ENCODE measurements around the gene TNFRSF1A. TPM values are rescaled to one million over a fixed set of nuclear protein-coding genes. Genes with fewer than 3 reads are reported as not detected.

TNFRSF1A gene
- polyA plus RNA-seq, 1 donor (not counting 4 experiments of a cell fraction or from before 2014, with no cell fraction given): 101 TPM

DNA sequence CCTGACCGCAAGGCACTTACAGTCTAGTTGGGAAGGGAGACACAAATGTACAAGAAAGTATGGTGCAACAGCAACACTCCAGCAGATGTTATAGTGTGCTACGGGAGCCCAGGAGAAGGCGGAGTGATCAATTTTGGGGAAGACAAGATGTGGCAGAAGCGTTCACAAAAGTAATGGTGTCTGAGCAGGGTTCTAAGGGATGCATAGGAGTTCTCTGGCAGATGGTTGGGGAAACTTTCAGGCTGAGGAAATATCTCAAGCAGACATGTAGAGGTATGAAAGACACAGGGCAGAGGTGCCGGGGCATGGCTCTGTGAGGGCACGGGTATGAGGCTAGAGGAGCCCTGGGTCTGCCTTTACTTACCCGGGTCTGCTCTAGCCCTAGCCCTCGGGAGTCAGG lies 5.1 kb upstream of the TNFRSF1A start:
- no peaks in the 10 kb centered on the region for H3K9me3 ChIP-seq (ENCODE audit: control insufficient read depth, low read depth, low read length)
- no peak for TF ChIP-seq EZH2 (IDR thresholded peaks at IDR 0.05; ENCODE audit: low read length)
- TF ChIP-seq, protein P1, sequence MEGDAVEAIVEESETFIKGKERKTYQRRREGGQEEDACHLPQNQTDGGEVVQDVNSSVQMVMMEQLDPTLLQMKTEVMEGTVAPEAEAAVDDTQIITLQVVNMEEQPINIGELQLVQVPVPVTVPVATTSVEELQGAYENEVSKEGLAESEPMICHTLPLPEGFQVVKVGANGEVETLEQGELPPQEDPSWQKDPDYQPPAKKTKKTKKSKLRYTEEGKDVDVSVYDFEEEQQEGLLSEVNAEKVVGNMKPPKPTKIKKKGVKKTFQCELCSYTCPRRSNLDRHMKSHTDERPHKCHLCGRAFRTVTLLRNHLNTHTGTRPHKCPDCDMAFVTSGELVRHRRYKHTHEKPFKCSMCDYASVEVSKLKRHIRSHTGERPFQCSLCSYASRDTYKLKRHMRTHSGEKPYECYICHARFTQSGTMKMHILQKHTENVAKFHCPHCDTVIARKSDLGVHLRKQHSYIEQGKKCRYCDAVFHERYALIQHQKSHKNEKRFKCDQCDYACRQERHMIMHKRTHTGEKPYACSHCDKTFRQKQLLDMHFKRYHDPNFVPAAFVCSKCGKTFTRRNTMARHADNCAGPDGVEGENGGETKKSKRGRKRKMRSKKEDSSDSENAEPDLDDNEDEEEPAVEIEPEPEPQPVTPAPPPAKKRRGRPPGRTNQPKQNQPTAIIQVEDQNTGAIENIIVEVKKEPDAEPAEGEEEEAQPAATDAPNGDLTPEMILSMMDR (optimal IDR thresholded peaks at IDR 0.05 in 1 of 3, IDR thresholded peaks at IDR 0.05 in 1 of 3, conservative IDR thresholded peaks at IDR 0.05 in 1 of 3; ENCODE audit: extremely low read depth in 1 of 3, insufficient read depth in 2 of 3, low read length in 3 of 3): no peak
- no peak overlapping the region for H3K27ac ChIP-seq (ENCODE audit: control insufficient read depth, insufficient read depth, low read length)
- H4K20me1 ChIP-seq (ENCODE audit: control insufficient read depth, extremely low read depth, insufficient read depth, low read length): no peaks in the 10 kb centered on the region
- no peaks in the 10 kb centered on the region for H3K79me2 ChIP-seq (ENCODE audit: control insufficient read depth, insufficient read depth, low read length)
- H3K9me1 ChIP-seq (ENCODE audit: control insufficient read depth, extremely low read depth, insufficient read depth, low read length): no peaks in the 10 kb centered on the region
- dilution Hi-C loops (cut with MboI; ENCODE audit: extremely low pct_ligation_motif_present, low sequenced_read_pairs): no loop called here
- no peak for DNase-seq (ENCODE audit: low read depth, low spot score)
- H3K9ac ChIP-seq (ENCODE audit: control insufficient read depth, extremely low read depth, insufficient read depth, low read length): no peak overlapping the region
- FAIRE-seq: no peak
- H3K4me1 ChIP-seq (ENCODE audit: control insufficient read depth, extremely low read depth, insufficient read depth, low read length): peaks cover 23% of the 10 kb centered on the region
- H3K4me3 ChIP-seq (ENCODE audit: control insufficient read depth in 2 of 3, extremely low read depth in 1 of 3, insufficient read depth in 2 of 3, low read depth in 1 of 3, low read length in 3 of 3): no peak overlapping the region
- H3K27me3 ChIP-seq (ENCODE audit: control insufficient read depth, extremely low read depth, insufficient read depth, low read length): no peaks in the 10 kb centered on the region
- H2AFZ ChIP-seq (ENCODE audit: control insufficient read depth, low read length): no peak overlapping the region
- no peak overlapping the region for H3K4me2 ChIP-seq (ENCODE audit: control insufficient read depth, extremely low read depth, insufficient read depth, low read depth, low read length)
- no peaks in the 10 kb centered on the region for H3K36me3 ChIP-seq (ENCODE audit: control insufficient read depth in 2 of 2, extremely low read depth in 1 of 2, insufficient read depth in 2 of 2, low read length in 2 of 2)

DNA sequence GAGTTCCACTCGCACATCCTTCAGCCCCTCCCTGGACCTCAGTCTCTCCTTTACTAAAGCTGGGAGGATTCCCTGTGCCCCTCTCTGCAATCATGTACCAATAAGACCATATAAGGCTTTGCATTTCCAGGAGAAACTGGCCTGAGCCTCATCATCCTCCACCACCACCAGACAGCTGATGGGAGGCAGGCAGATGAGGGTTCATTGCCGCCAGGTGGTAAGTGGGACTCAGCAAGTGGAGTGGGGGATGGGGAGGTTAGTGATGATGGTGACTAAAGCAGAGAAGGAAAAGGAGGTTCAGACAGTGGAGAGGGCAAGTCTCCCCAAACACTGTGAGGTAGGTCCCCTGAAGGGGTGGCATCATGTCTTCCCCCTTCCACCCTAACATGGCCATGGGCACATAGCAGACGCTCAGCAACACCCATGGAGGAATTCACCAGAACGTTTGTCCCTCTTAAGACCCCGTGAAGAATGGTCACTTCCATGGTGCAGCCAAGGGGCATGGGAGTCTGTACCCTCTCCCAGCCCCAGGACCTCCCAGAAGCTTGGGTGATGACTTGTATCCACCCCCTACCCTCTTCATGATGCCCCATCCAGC lies 4.5 kb upstream of the TNFRSF1A start:
- peaks cover 6% of the 10 kb centered on the region for H3K79me2 ChIP-seq (ENCODE audit: control insufficient read depth, insufficient read depth, low read length)
- no peak overlapping the region for H3K4me3 ChIP-seq (ENCODE audit: control insufficient read depth in 2 of 3, extremely low read depth in 1 of 3, insufficient read depth in 2 of 3, low read depth in 1 of 3, low read length in 3 of 3)
- H3K36me3 ChIP-seq (ENCODE audit: control insufficient read depth in 2 of 2, extremely low read depth in 1 of 2, insufficient read depth in 2 of 2, low read length in 2 of 2): no peaks in the 10 kb centered on the region
- no peak for DNase-seq (ENCODE audit: low read depth, low spot score)
- H3K27ac ChIP-seq (ENCODE audit: control insufficient read depth, insufficient read depth, low read length): no peak overlapping the region
- no peaks in the 10 kb centered on the region for H3K9me1 ChIP-seq (ENCODE audit: control insufficient read depth, extremely low read depth, insufficient read depth, low read length)
- H3K27me3 ChIP-seq (ENCODE audit: control insufficient read depth, extremely low read depth, insufficient read depth, low read length): no peaks in the 10 kb centered on the region
- H3K4me2 ChIP-seq (ENCODE audit: control insufficient read depth, extremely low read depth, insufficient read depth, low read depth, low read length): no peak overlapping the region
- no peaks in the 10 kb centered on the region for H3K9me3 ChIP-seq (ENCODE audit: control insufficient read depth, low read depth, low read length)
- no peak overlapping the region for H3K9ac ChIP-seq (ENCODE audit: control insufficient read depth, extremely low read depth, insufficient read depth, low read length)
- no peak for FAIRE-seq
- TF ChIP-seq, protein P1 (optimal IDR thresholded peaks at IDR 0.05 in 1 of 3, IDR thresholded peaks at IDR 0.05 in 1 of 3, conservative IDR thresholded peaks at IDR 0.05 in 1 of 3; ENCODE audit: extremely low read depth in 1 of 3, insufficient read depth in 2 of 3, low read length in 3 of 3): no peak
- no peak for TF ChIP-seq EZH2 (IDR thresholded peaks at IDR 0.05; ENCODE audit: low read length)
- dilution Hi-C loops (cut with MboI; ENCODE audit: extremely low pct_ligation_motif_present, low sequenced_read_pairs): no loop called here
- no peak overlapping the region for H2AFZ ChIP-seq (ENCODE audit: control insufficient read depth, low read length)
- peaks cover 23% of the 10 kb centered on the region for H3K4me1 ChIP-seq (ENCODE audit: control insufficient read depth, extremely low read depth, insufficient read depth, low read length)
- no peaks in the 10 kb centered on the region for H4K20me1 ChIP-seq (ENCODE audit: control insufficient read depth, extremely low read depth, insufficient read depth, low read length)

Data from keratinocyte (primary cell).